Ascending aorta (tissue), 2 donors: ENCODE results near the gene ACTC1. TPM values are rescaled to one million over a fixed set of nuclear protein-coding genes. Genes with fewer than 3 reads are reported as not detected.
A peak's percentile ranks its signal among the peaks of the same experiment; 100 is the strongest.
"Not testable (repeated sequence)": the region's sequence is repeated elsewhere in the genome, so short reads cannot be mapped to it uniquely, and the experiment has no call there.

Source experiments
- DNase-seq, 2 donors: peaks; one replicate each; pipeline ENCODE4 v3.0.0-alpha.2; 2019; ENCODE audit warnings: low spot score in 2 of 2
- H3K27ac ChIP-seq, 2 donors: fragments of 200-600 bp; sonication (generic); one replicate each; pipeline ENCODE4 v1.5.1; 2016 to 2017; ENCODE audit warnings: mild to moderate bottlenecking in 1 of 2
- H3K27me3 ChIP-seq: fragments of 200-600 bp; sonication (generic); one replicate; pipeline ENCODE4 v1.5.1; 2017
- H3K36me3 ChIP-seq, 2 donors: fragments of 200-600 bp; sonication (generic); one replicate each; pipeline ENCODE4 v1.5.1; 2016
- H3K4me1 ChIP-seq, 2 donors: fragments of 200-600 bp; sonication (generic); one replicate each; pipeline ENCODE4 v1.5.1; 2016 to 2017; ENCODE audit warnings: mild to moderate bottlenecking in 1 of 2
- H3K4me3 ChIP-seq, 2 donors: fragments of 200-600 bp; sonication (generic); one replicate each; pipeline ENCODE4 v1.5.1; 2016 to 2017; ENCODE audit warnings: mild to moderate bottlenecking in 1 of 2
- H3K9me3 ChIP-seq, 2 donors: fragments of 200-600 bp; sonication (generic); one replicate each; pipeline ENCODE4 v1.5.1; 2016
- CTCF ChIP-seq, 3 experiments: fragments of 200-600 bp in 2 of 3; fragments of 450-650 bp in 1 of 3; sonication (generic) in 2 of 3; IDR thresholded peaks; one replicate each; pipeline ENCODE4 v1.5.1; 2016 to 2019; ENCODE audit warnings: antibody characterized with exemption in 3 of 3, mild to moderate bottlenecking in 1 of 3, moderate library complexity in 1 of 3
- intact Hi-C: fragments of 100-400 bp; cut with DNase I; formaldehyde crosslinking; loops from one replicate; pipeline ENCODE4 v1.15.1; 2023
- total RNA-seq: library from RNA; depleted of rRNA; stranded (reverse); fragments of >200 nt; gene quantifications from one replicate; pipeline ENCODE4 v1.1.0, GENCODE V29; 2016

Gene ACTC1
- total RNA-seq, 1 donor from 2014 or later: 30.2 TPM

GRCh38 chr15:34821831-34822230 is 26.5 kb upstream of the ACTC1 start:
- H3K27ac ChIP-seq: no peak overlapping the region
- H3K9me3 ChIP-seq: no peaks in the 10 kb centered on the region
- no peaks in the 10 kb centered on the region for H3K27me3 ChIP-seq
- TF ChIP-seq CTCF (IDR thresholded peaks at IDR 0.05): no peak
- H3K4me3 ChIP-seq: no peak overlapping the region
- DNase-seq: no peak
- no peaks in the 10 kb centered on the region for H3K36me3 ChIP-seq
- H3K4me1 ChIP-seq: no peaks in the 10 kb centered on the region
- intact Hi-C loops: no loop called here

- no peaks in the 10 kb centered on the region for H3K36me3 ChIP-seq
- intact Hi-C loops: no loop called here
- H3K4me3 ChIP-seq: no peak overlapping the region
- H3K9me3 ChIP-seq: no peaks in the 10 kb centered on the region
- no peaks in the 10 kb centered on the region for H3K4me1 ChIP-seq
- no peak for TF ChIP-seq CTCF (IDR thresholded peaks at IDR 0.05)
- no peak for DNase-seq
- H3K27ac ChIP-seq: no peak overlapping the region
- no peaks in the 10 kb centered on the region for H3K27me3 ChIP-seq
These were observed 24.8 kb upstream of the ACTC1 start for GRCh38 chr15:34820110-34820509.

GRCh38 chr15:34818526-34818925 is 23.2 kb upstream of the ACTC1 start:
- TF ChIP-seq CTCF (IDR thresholded peaks at IDR 0.05): no peak
- DNase-seq: no peak
- Histone ChIP-seq H3K4me3 (no peak overlapping the region), H3K27ac (no peak overlapping the region), H3K36me3 (no peaks in the 10 kb centered on the region), H3K27me3 (no peaks in the 10 kb centered on the region), H3K9me3 (no peaks in the 10 kb centered on the region), H3K4me1 (no peaks in the 10 kb centered on the region)
- intact Hi-C loops: no loop called here

GRCh38 chr15:34815836-34816235 is 20.5 kb upstream of the ACTC1 start:
- no peaks in the 10 kb centered on the region for H3K36me3 ChIP-seq
- TF ChIP-seq CTCF (IDR thresholded peaks at IDR 0.05): no peak

GRCh38 chr15:34813446-34814190 is 18.3 kb upstream of the ACTC1 start:
- Histone ChIP-seq H3K27ac (peak overlapping the region; percentile 90 to 92), H3K4me3 (no peak overlapping the region), H3K27me3 (no peaks in the 10 kb centered on the region), H3K9me3 (no peaks in the 10 kb centered on the region), H3K36me3 (no peaks in the 10 kb centered on the region), H3K4me1 (peaks cover 0 to 26% of the 10 kb centered on the region in 2 donors)
- intact Hi-C loops: no loop called here
- DNase-seq: no peak
- no peak for TF ChIP-seq CTCF (IDR thresholded peaks at IDR 0.05)

More at GRCh38 chr15:34815836-34816235, 20.5 kb upstream of the ACTC1 start:
- Histone ChIP-seq H3K27ac (no peak overlapping the region), H3K27me3 (no peaks in the 10 kb centered on the region), H3K4me3 (no peak overlapping the region), H3K9me3 (no peaks in the 10 kb centered on the region), H3K4me1 (peaks cover 0 to 20% of the 10 kb centered on the region in 2 donors)
- no peak for DNase-seq
- intact Hi-C loops: no loop called here

- H3K36me3 ChIP-seq, H3K9me3 ChIP-seq, H3K27me3 ChIP-seq, H3K4me3 ChIP-seq, intact Hi-C loops, DNase-seq: not testable (repeated sequence)
- Histone ChIP-seq H3K4me1 (peaks cover 0 to 26% of the 10 kb centered on the region in 2 donors), H3K27ac (peak overlapping the region; percentile 90 to 92)
These were observed 17.6 kb upstream of the ACTC1 start for GRCh38 chr15:34812868-34813365.
